H9 (cell line): ENCODE data around the gene NPRL2. TPM values are rescaled to one million over a fixed set of nuclear protein-coding genes. Genes with fewer than 3 reads are reported as not detected.
A peak's percentile ranks its signal among the peaks of the same experiment; 100 is the strongest.

Experiments used
- DNase-seq: peaks from one replicate; pipeline ENCODE4 v3.0.0-alpha.2; 2017
- H2AFZ ChIP-seq: one replicate; pipeline ENCODE4 v1.6.1; 2013; ENCODE audit warnings: mild to moderate bottlenecking, low read length, control low read depth, moderate library complexity
- H2AK5ac ChIP-seq: 2 replicates; pipeline ENCODE4 v1.6.1; 2013; ENCODE audit warnings: low read length, control low read depth, mixed read lengths; ENCODE audit not compliant: insufficient read length
- H2BK120ac ChIP-seq: one replicate; pipeline ENCODE4 v1.6.1; 2013; ENCODE audit warnings: low read depth, mild to moderate bottlenecking, low read length, control low read depth, inconsistent platforms; ENCODE audit not compliant: poor library complexity, severe bottlenecking
- H2BK12ac ChIP-seq: 2 replicates; pipeline ENCODE4 v1.6.1; 2013; ENCODE audit warnings: low read length, control low read depth, mixed read lengths, low read depth; ENCODE audit not compliant: insufficient read length
- H2BK15ac ChIP-seq: 2 replicates; pipeline ENCODE4 v1.6.1; 2013; ENCODE audit warnings: low read depth, low read length, control low read depth
- H2BK20ac ChIP-seq: one replicate; pipeline ENCODE4 v1.6.1; 2013; ENCODE audit warnings: low read depth, mild to moderate bottlenecking, low read length, control low read depth, inconsistent platforms; ENCODE audit not compliant: poor library complexity, severe bottlenecking
- H2BK5ac ChIP-seq: 2 replicates; pipeline ENCODE4 v1.6.1; 2013; ENCODE audit warnings: low read length, control low read depth, mixed read lengths; ENCODE audit not compliant: insufficient read length
- H3K14ac ChIP-seq: 2 replicates; pipeline ENCODE4 v1.6.1; 2013; ENCODE audit warnings: low read length, control low read depth; ENCODE audit not compliant: insufficient read depth
- H3K18ac ChIP-seq: 2 replicates; pipeline ENCODE4 v1.6.1; 2013; ENCODE audit warnings: low read depth, mild to moderate bottlenecking, mixed read lengths, low read length, control low read depth; ENCODE audit not compliant: insufficient read length
- H3K23ac ChIP-seq: 2 replicates; pipeline ENCODE4 v1.6.1; 2013; ENCODE audit warnings: low read length, control low read depth, mixed read lengths, low read depth; ENCODE audit not compliant: insufficient read length
- H3K23me2 ChIP-seq: 2 replicates; pipeline ENCODE4 v1.6.1; 2013; ENCODE audit warnings: low read depth, mild to moderate bottlenecking, mixed read lengths, low read length, control low read depth; ENCODE audit not compliant: insufficient read length, poor library complexity, severe bottlenecking
- H3K27ac ChIP-seq: 2 replicates; pipeline ENCODE4 v1.5.1; 2013; ENCODE audit warnings: low read length, control low read depth, mixed read lengths, low read depth; ENCODE audit not compliant: insufficient read length
- H3K27me3 ChIP-seq: 2 replicates; pipeline ENCODE4 v1.6.1; 2013; ENCODE audit warnings: low read length, control low read depth, inconsistent platforms; ENCODE audit not compliant: insufficient read depth
- H3K4ac ChIP-seq: 2 replicates; pipeline ENCODE4 v1.6.1; 2013; ENCODE audit warnings: low read depth, mild to moderate bottlenecking, control low read depth, inconsistent platforms, low read length, moderate library complexity
- H3K4me1 ChIP-seq: 2 replicates; pipeline ENCODE4 v1.6.1; 2013; ENCODE audit warnings: low read length, control low read depth, inconsistent platforms; ENCODE audit not compliant: insufficient read depth
- H3K4me2 ChIP-seq: 2 replicates; pipeline ENCODE4 v1.6.1; 2013; ENCODE audit warnings: low read length, control low read depth, mixed read lengths; ENCODE audit not compliant: insufficient read length, insufficient read depth
- H3K56ac ChIP-seq: 2 replicates; pipeline ENCODE4 v1.6.1; 2013; ENCODE audit warnings: low read depth, mild to moderate bottlenecking, mixed read lengths, low read length, control low read depth; ENCODE audit not compliant: insufficient read length
- H3K79me1 ChIP-seq: 2 replicates; pipeline ENCODE4 v1.6.1; 2013; ENCODE audit warnings: low read depth, mild to moderate bottlenecking, moderate library complexity, low read length, control low read depth, inconsistent platforms; ENCODE audit not compliant: insufficient read depth, poor library complexity, severe bottlenecking
- H3K79me2 ChIP-seq: 2 replicates; pipeline ENCODE4 v1.6.1; 2013; ENCODE audit warnings: low read length, control low read depth, inconsistent platforms; ENCODE audit not compliant: insufficient read depth
- H3K9ac ChIP-seq: 2 replicates; pipeline ENCODE4 v1.6.1; 2013; ENCODE audit warnings: low read length, control low read depth, mixed read lengths; ENCODE audit not compliant: insufficient read length; ENCODE audit errors: extremely low read depth
- H3K9me3 ChIP-seq: one replicate; pipeline ENCODE4 v1.6.1; 2013; ENCODE audit warnings: low read depth, low read length, inconsistent platforms; ENCODE audit not compliant: control insufficient read depth
- H3T11ph ChIP-seq: one replicate; pipeline ENCODE4 v1.6.1; 2013; ENCODE audit warnings: mild to moderate bottlenecking, low read length, control low read depth, inconsistent platforms
- H4K20me1 ChIP-seq: one replicate; pipeline ENCODE4 v1.6.1; 2013; ENCODE audit not compliant: control insufficient read depth, insufficient read length, insufficient read depth
- H4K5ac ChIP-seq: 2 replicates; pipeline ENCODE4 v1.6.1; 2013; ENCODE audit warnings: low read depth, mild to moderate bottlenecking, mixed read lengths, low read length, control low read depth; ENCODE audit not compliant: insufficient read length
- H4K8ac ChIP-seq: replicated peaks from 2 replicates; pipeline ENCODE4 v1.6.1; 2013; ENCODE audit warnings: low read length, control low read depth, mixed read lengths, low read depth; ENCODE audit not compliant: insufficient read length
- H4K91ac ChIP-seq: 2 replicates; pipeline ENCODE4 v1.6.1; 2013; ENCODE audit warnings: low read depth, mild to moderate bottlenecking, moderate library complexity, mixed read lengths, low read length, control low read depth; ENCODE audit not compliant: insufficient read length
- H3K27ac Mint-ChIP-seq, 3 experiments: 2 replicates in 2 of 3; 3 replicates in 1 of 3; pipeline ENCODE4 v1.8.0; 2020 to 2021; ENCODE audit warnings: mixed read lengths in 3 of 3, mild to moderate bottlenecking in 1 of 3, moderate library complexity in 1 of 3
- H3K27me3 Mint-ChIP-seq: 2 replicates; pipeline ENCODE4 v1.8.0; 2021; ENCODE audit warnings: low read depth, mild to moderate bottlenecking, moderate library complexity, mixed read lengths
- H3K36me3 Mint-ChIP-seq, 3 experiments: 2 replicates in 2 of 3; 3 replicates in 1 of 3; pipeline ENCODE4 v1.8.0; 2020 to 2021; ENCODE audit warnings: low read depth in 3 of 3, mixed read lengths in 3 of 3; ENCODE audit not compliant: insufficient read depth in 1 of 3
- H3K4me1 Mint-ChIP-seq, 2 experiments: 2 replicates each; pipeline ENCODE4 v1.8.0; 2020; ENCODE audit warnings: mixed read lengths in 2 of 2
- H3K4me3 Mint-ChIP-seq, 2 experiments: 2 replicates in 1 of 2; 3 replicates in 1 of 2; pipeline ENCODE4 v1.8.0; 2020 to 2021; ENCODE audit warnings: mild to moderate bottlenecking in 2 of 2, mixed read lengths in 2 of 2, moderate library complexity in 1 of 2
- H3K9me3 Mint-ChIP-seq, 2 experiments: 2 replicates in 1 of 2; 3 replicates in 1 of 2; pipeline ENCODE4 v1.8.0; 2020; ENCODE audit warnings: mild to moderate bottlenecking in 2 of 2, mixed read lengths in 2 of 2, moderate library complexity in 1 of 2
- CTCF ChIP-seq: fragments of 200-600 bp; sonication (generic); conservative IDR thresholded peaks from 3 replicates; pipeline ENCODE4 v1.8.0; 2021; ENCODE audit warnings: antibody characterized with exemption, mild to moderate bottlenecking
- WGBS: extraction: QIAGEN DNeasy Blood & Tissue Kit; methylation state at CpG from one replicate; pipeline ENCODE4 v1.1.7; 2013; ENCODE audit warnings: missing lambda C conversion rate, low lambda C conversion rate, mixed read lengths; ENCODE audit not compliant: insufficient read length; ENCODE audit errors: extremely low coverage; 5-methylcytosine and 5-hydroxymethylcytosine counted together
- total RNA-seq: library from RNA; stranded (reverse); gene quantifications from 2 replicates; pipeline ENCODE4 v1.2.1, GENCODE V29; 2021

NPRL2 gene
- total RNA-seq, 1 experiment from 2014 or later = 23.4 TPM

- Mint-ChIP-seq H3K36me3 (peaks cover 6 to 15% (median 7%) of the 10 kb centered on the region in 3 experiments; a peak in 6 of 7 replicates), H3K27ac (no peak within 1 kb of the TSS), H3K4me1 (peaks cover 12 to 17% of the 10 kb centered on the region in 2 experiments), H3K4me3 (peak within 1 kb of the TSS; percentile 57 to 70), H3K27me3 (peaks cover 53% of the 10 kb centered on the region), H3K9me3 (no peaks in the 10 kb centered on the region)
- no CpG with 5 or more reads among the region's 45 CpGs for WGBS
- peaks cover 11% of the 10 kb centered on the region; the same call in 1 of the 2 replicates for H3K27me3 ChIP-seq
- no peak within 1 kb of the TSS for H2BK12ac ChIP-seq
- H3K23ac ChIP-seq = no peak within 1 kb of the TSS
- no peak within 1 kb of the TSS for H4K91ac ChIP-seq
- H3K56ac ChIP-seq = no peak within 1 kb of the TSS
- no peak within 1 kb of the TSS for H3K27ac ChIP-seq
- no peak within 1 kb of the TSS for H2BK15ac ChIP-seq
- H3K79me2 ChIP-seq = no peaks in the 10 kb centered on the region
- no peak within 1 kb of the TSS for H4K5ac ChIP-seq
- no peaks in the 10 kb centered on the region for H3K79me1 ChIP-seq
- no peak for TF ChIP-seq CTCF
- H3T11ph ChIP-seq = no peak within 1 kb of the TSS
- H3K9me3 ChIP-seq = no peaks in the 10 kb centered on the region
- no peak within 1 kb of the TSS for H3K9ac ChIP-seq
- no peak within 1 kb of the TSS for H2BK120ac ChIP-seq
- peaks cover 15% of the 10 kb centered on the region for H3K23me2 ChIP-seq
- no peak within 1 kb of the TSS for H2BK5ac ChIP-seq
- no peak within 1 kb of the TSS for H2AFZ ChIP-seq
- no peak within 1 kb of the TSS for H2AK5ac ChIP-seq
- no peak within 1 kb of the TSS for H2BK20ac ChIP-seq
- H3K4me2 ChIP-seq = peak within 1 kb of the TSS; percentile 62
- DNase-seq = peak; percentile 87
- H4K8ac ChIP-seq = no peak within 1 kb of the TSS
- no peak within 1 kb of the TSS for H3K4ac ChIP-seq
- no peak within 1 kb of the TSS for H3K18ac ChIP-seq
- H4K20me1 ChIP-seq = no peaks in the 10 kb centered on the region
- no peaks in the 10 kb centered on the region for H3K4me1 ChIP-seq
- H3K14ac ChIP-seq = 0 out of 2 replicates have a peak within 1 kb of the TSS, but pooled peaks have one; percentile 60
These were observed 4.9 kb downstream of the NPRL2 start, which contains the start of gene ZMYND10 for GRCh38 chr3:50345586-50346234. Gene ZMYND10 (minus strand): TSS chr3:50345732. CDS start chr3:50345579, 153 bp downstream.
